GM12878 (cell line): ENCODE results near the gene PRKAG2. TPM values are rescaled to one million over a fixed set of nuclear protein-coding genes. Genes with fewer than 3 reads are reported as not detected.
A peak's percentile ranks its signal among the peaks of the same experiment; 100 is the strongest.

Source experiments
- CBX5 ChIP-seq: sonication (generic); IDR thresholded peaks from 2 replicates; pipeline ENCODE4 v1.6.1; 2016; ENCODE audit warnings: low read depth, moderate library complexity, mild to moderate bottlenecking, inconsistent platforms
- EP300 ChIP-seq, 2 experiments: fragments of 150-350 bp in 1 of 2; IDR thresholded peaks; 2 replicates each; pipeline ENCODE4 v1.6.1; 2011 to 2012; ENCODE audit warnings: low read depth in 2 of 2, low read length in 2 of 2, borderline replicate concordance in 1 of 2, improper control_type of control experiment in 1 of 2, inconsistent platforms in 1 of 2; ENCODE audit not compliant: control insufficient read depth in 1 of 2
- GATAD2B ChIP-seq: fragments of 450-650 bp; conservative IDR thresholded peaks from 2 replicates; pipeline ENCODE4 v1.6.1; 2017; ENCODE audit warnings: low read depth, mild to moderate bottlenecking, moderate library complexity
- IKZF1 ChIP-seq: fragments of 450-650 bp; conservative IDR thresholded peaks from 2 replicates; pipeline ENCODE4 v1.6.1; 2017; ENCODE audit warnings: antibody characterized with exemption, mild to moderate bottlenecking
- NFXL1 ChIP-seq: fragments of 450-650 bp; IDR thresholded peaks from 2 replicates; pipeline ENCODE4 v1.6.1; 2017; ENCODE audit warnings: antibody characterized with exemption, mild to moderate bottlenecking, borderline replicate concordance
- POLR2A ChIP-seq: IDR thresholded peaks from 2 replicates; pipeline ENCODE4 v1.6.1; 2011; ENCODE audit warnings: low read depth, mild to moderate bottlenecking, low read length
- SMAD1 ChIP-seq: fragments of 450-650 bp; IDR thresholded peaks from 2 replicates; pipeline ENCODE4 v1.6.1; 2018; ENCODE audit warnings: mild to moderate bottlenecking, low read depth; ENCODE audit not compliant: partially characterized antibody
- SP1 ChIP-seq: IDR thresholded peaks from one replicate; pipeline ENCODE4 v1.6.1; 2011; ENCODE audit warnings: low read depth, low read length
- TARDBP ChIP-seq: IDR thresholded peaks from 2 replicates; pipeline ENCODE4 v1.6.1; 2016; ENCODE audit warnings: borderline replicate concordance
- TCF3 ChIP-seq: IDR thresholded peaks from 2 replicates; pipeline ENCODE4 v1.6.1; 2012; ENCODE audit warnings: low read depth, mild to moderate bottlenecking, low read length, borderline replicate concordance; ENCODE audit not compliant: insufficient read depth
- polyA plus RNA-seq, 11 experiments: library from polyadenylated mRNA; depleted of rRNA in 4 of 11; unstranded in 6 of 11; stranded (reverse) in 5 of 11; fragments of >200 nt; fragmentation: Nextera tagmentation in 4 of 11; fragmentation: Illumina TruSeq in 1 of 11; extraction: Ambion mirVana in 4 of 11; extraction: Trizol in 1 of 11; gene quantifications; 1 replicate in 1 of 11; 2 replicates in 10 of 11; pipeline versions ENCODE4 v1.2.1 to v1.2.3, GENCODE V29; 2011 to 2016; ENCODE audit warnings: inconsistent platforms in 2 of 11, missing spikeins in 2 of 11, low read depth in 1 of 11
- total RNA-seq, 4 experiments: library from RNA; depleted of rRNA in 3 of 4; stranded (reverse); fragments of >200 nt in 3 of 4; fragmentation: Illumina TruSeq in 1 of 4; extraction: Trizol in 1 of 4; gene quantifications; 2 replicates each; pipeline versions ENCODE4 v1.2.1 to v1.2.3, GENCODE V29; 2013 to 2021
- TF ChIP-seq, protein P1 (sequence below), 3 experiments: IDR thresholded peaks in 2 of 3; conservative IDR thresholded peaks in 1 of 3; 2 replicates each; pipeline ENCODE4 v1.5.1; 2011; ENCODE audit warnings: low read depth in 3 of 3, low read length in 3 of 3, mild to moderate bottlenecking in 3 of 3, control low read depth in 2 of 3, moderate library complexity in 2 of 3, inconsistent platforms in 1 of 3, mixed read lengths in 1 of 3; ENCODE audit not compliant: control insufficient read depth in 2 of 3, insufficient read depth in 1 of 3; ENCODE audit errors: extremely low read depth in 1 of 3
- TF ChIP-seq, protein P2 (sequence below): fragments of 450-650 bp; IDR thresholded peaks from 2 replicates; pipeline ENCODE4 v1.6.1; 2017; ENCODE audit warnings: antibody characterized with exemption, mild to moderate bottlenecking, moderate library complexity

Gene PRKAG2
- total and polyA plus RNA-seq, 10 of the 15 experiments (the other 5 are each of a cell fraction or from before 2014, with no cell fraction given), result 3.4 to 8.9 (median 6.8) TPM

DNA sequence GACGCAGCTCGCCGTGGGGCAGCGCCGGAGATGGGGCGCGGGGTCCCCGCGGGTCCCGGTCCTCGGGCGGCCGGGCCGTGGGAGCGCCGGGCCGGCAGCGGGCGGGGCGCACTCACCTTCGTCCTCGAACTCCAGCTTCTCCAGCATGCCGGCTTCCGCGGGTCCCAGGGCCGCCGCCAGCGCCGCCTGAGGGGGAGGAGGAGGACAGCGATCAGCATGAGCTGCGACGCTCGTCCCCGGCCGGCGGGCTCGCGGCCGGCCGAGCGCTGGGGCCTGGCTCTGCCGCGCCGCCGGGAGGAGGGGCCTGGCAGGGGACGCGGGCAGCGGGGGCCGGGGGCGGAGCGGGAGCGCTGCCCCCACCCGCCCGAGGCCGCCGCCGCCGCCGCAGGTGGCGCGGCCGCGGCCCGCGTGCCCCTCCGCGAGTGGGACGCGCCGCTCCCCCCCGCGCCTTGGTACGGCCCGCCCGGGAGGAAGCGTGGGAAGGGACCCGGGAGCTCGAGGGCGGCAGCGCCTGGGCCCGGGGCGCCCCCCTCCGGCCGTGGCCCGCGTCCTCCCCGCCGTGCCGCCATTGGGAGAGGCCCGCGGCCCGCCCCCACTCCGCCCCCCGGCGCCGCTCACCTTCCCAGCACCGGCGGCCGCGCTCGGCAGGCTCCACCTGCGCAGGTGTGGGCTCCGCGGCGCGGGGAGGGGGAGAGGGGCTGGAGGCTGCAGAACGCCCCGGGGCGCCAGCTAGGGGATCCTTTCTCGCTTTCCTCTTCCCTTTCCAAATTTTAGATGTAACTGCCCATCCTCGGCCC lies 244.8 kb downstream of the PRKAG2 start (continued):
- TF ChIP-seq GATAD2B (peak; percentile 44; the same call in 1 of the 2 replicates), TCF3 (peak; percentile 64; the same call in 1 of the 2 replicates), IKZF1 (peak; percentile 77), TARDBP (0 out of 2 replicates have a peak, but pooled peaks have one; percentile 35), NFXL1 (0 out of 2 replicates have a peak, but pooled peaks have one; percentile 58), POLR2A (peak; percentile 78), SMAD1 (no peak), EP300 (IDR thresholded peaks at IDR 0.05; ENCODE audit: borderline replicate concordance in 1 of 2, control insufficient read depth in 1 of 2, low read depth in 2 of 2, low read length in 2 of 2) (no peak), SP1 (peak; percentile 74), CBX5 (no peak)
- TF ChIP-seq, protein P1, sequence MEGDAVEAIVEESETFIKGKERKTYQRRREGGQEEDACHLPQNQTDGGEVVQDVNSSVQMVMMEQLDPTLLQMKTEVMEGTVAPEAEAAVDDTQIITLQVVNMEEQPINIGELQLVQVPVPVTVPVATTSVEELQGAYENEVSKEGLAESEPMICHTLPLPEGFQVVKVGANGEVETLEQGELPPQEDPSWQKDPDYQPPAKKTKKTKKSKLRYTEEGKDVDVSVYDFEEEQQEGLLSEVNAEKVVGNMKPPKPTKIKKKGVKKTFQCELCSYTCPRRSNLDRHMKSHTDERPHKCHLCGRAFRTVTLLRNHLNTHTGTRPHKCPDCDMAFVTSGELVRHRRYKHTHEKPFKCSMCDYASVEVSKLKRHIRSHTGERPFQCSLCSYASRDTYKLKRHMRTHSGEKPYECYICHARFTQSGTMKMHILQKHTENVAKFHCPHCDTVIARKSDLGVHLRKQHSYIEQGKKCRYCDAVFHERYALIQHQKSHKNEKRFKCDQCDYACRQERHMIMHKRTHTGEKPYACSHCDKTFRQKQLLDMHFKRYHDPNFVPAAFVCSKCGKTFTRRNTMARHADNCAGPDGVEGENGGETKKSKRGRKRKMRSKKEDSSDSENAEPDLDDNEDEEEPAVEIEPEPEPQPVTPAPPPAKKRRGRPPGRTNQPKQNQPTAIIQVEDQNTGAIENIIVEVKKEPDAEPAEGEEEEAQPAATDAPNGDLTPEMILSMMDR (IDR thresholded peaks at IDR 0.05 in 2 of 3, conservative IDR thresholded peaks at IDR 0.05 in 1 of 3; ENCODE audit: control insufficient read depth in 2 of 3, extremely low read depth in 1 of 3, insufficient read depth in 1 of 3, low read depth in 3 of 3, low read length in 3 of 3), result peak; percentile 21 to 67 (median 30); a peak in 4 of 6 replicates
- TF ChIP-seq, protein P2, sequence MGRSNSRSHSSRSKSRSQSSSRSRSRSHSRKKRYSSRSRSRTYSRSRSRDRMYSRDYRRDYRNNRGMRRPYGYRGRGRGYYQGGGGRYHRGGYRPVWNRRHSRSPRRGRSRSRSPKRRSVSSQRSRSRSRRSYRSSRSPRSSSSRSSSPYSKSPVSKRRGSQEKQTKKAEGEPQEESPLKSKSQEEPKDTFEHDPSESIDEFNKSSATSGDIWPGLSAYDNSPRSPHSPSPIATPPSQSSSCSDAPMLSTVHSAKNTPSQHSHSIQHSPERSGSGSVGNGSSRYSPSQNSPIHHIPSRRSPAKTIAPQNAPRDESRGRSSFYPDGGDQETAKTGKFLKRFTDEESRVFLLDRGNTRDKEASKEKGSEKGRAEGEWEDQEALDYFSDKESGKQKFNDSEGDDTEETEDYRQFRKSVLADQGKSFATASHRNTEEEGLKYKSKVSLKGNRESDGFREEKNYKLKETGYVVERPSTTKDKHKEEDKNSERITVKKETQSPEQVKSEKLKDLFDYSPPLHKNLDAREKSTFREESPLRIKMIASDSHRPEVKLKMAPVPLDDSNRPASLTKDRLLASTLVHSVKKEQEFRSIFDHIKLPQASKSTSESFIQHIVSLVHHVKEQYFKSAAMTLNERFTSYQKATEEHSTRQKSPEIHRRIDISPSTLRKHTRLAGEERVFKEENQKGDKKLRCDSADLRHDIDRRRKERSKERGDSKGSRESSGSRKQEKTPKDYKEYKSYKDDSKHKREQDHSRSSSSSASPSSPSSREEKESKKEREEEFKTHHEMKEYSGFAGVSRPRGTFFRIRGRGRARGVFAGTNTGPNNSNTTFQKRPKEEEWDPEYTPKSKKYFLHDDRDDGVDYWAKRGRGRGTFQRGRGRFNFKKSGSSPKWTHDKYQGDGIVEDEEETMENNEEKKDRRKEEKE, result peak; percentile 86
